GM13976 (cell line): ENCODE measurements around the gene ANGPTL1.

Experiments used
- DNase-seq: peaks from one replicate; pipeline ENCODE4 v3.0.0; 2012; ENCODE audit warnings: low spot score
- CTCF ChIP-seq: IDR thresholded peaks from 2 replicates; pipeline ENCODE4 v1.5.1; 2012; ENCODE audit warnings: borderline replicate concordance, mild to moderate bottlenecking; ENCODE audit not compliant: insufficient read depth; ENCODE audit errors: extremely low read depth, missing control alignments, control extremely low read depth
- in situ Hi-C: fragments of 300-500 bp; cut with MboI; formaldehyde crosslinking; loops from one replicate; pipeline ENCODE4 v1.12.0; 2022; ENCODE audit warnings: low sequenced_read_pairs, mixed read lengths, inconsistent platforms; ENCODE audit not compliant: unreplicated experiment

ANGPTL1 gene

GRCh38 chr1:178886551-178886950, 15.7 kb upstream of the ANGPTL1 start:
- in situ Hi-C loops = no loop called here
- no peak for TF ChIP-seq CTCF
- DNase-seq = no peak

GRCh38 chr1:178885869-178886268, 15.0 kb upstream of the ANGPTL1 start:
- TF ChIP-seq CTCF = no peak
- no peak for DNase-seq
- in situ Hi-C loops = no loop called here

- in situ Hi-C loops = no loop called here
- no peak for DNase-seq
- no peak for TF ChIP-seq CTCF
These were observed 11.1 kb upstream of the ANGPTL1 start for GRCh38 chr1:178881950-178882349.

- no peak for TF ChIP-seq CTCF
- DNase-seq = no peak
- in situ Hi-C loops = no loop called here
These were observed 7.0 kb upstream of the ANGPTL1 start for GRCh38 chr1:178877896-178878295.

- no peak for DNase-seq
- TF ChIP-seq CTCF = no peak
- in situ Hi-C loops = no loop called here
These were observed 5.1 kb upstream of the ANGPTL1 start for GRCh38 chr1:178875936-178876335.

GRCh38 chr1:178874966-178875365, 4.1 kb upstream of the ANGPTL1 start:
- TF ChIP-seq CTCF = no peak
- no peak for DNase-seq
- in situ Hi-C loops = no loop called here
